Upper lobe of right lung (tissue), 1 donor: Measurements from ENCODE around the gene DNAAF1. TPM values are rescaled to one million over a fixed set of nuclear protein-coding genes. Genes with fewer than 3 reads are reported as not detected.
"Not testable (repeated sequence)": the region's sequence is repeated elsewhere in the genome, so short reads cannot be mapped to it uniquely, and the experiment has no call there.

ENCODE experiments used
- ATAC-seq: fragments of 200-7000 bp; cut with Tn5 transposase; one replicate; pipeline ENCODE4 v1.9.1; 2020; ENCODE audit warnings: mild to moderate bottlenecking, moderate library complexity
- DNase-seq: peaks from one replicate; pipeline ENCODE4 v3.0.0-alpha.2; 2020
- H3K27ac ChIP-seq: fragments of 200-600 bp; one replicate; pipeline ENCODE4 v1.8.0; 2022
- H3K27me3 ChIP-seq: fragments of 200-600 bp; one replicate; pipeline ENCODE4 v1.8.0; 2022; ENCODE audit warnings: mild to moderate bottlenecking
- H3K36me3 ChIP-seq: fragments of 200-600 bp; one replicate; pipeline ENCODE4 v1.8.0; 2022
- H3K4me1 ChIP-seq: fragments of 200-600 bp; one replicate; pipeline ENCODE4 v1.8.0; 2022
- H3K4me3 ChIP-seq: fragments of 200-600 bp; one replicate; pipeline ENCODE4 v1.8.0; 2022; ENCODE audit warnings: mild to moderate bottlenecking
- H3K9me3 ChIP-seq: fragments of 200-600 bp; one replicate; pipeline ENCODE4 v1.8.0; 2022
- CTCF ChIP-seq: fragments of 200-600 bp; IDR thresholded peaks from one replicate; pipeline ENCODE4 v1.8.0; 2022; ENCODE audit warnings: antibody characterized with exemption
- intact Hi-C: fragments of 100-400 bp; cut with DNase I; formaldehyde crosslinking; loops from one replicate; pipeline ENCODE4 v1.11.0; 2022
- total RNA-seq: library from RNA; stranded (reverse); fragmentation: NEBNext Ultra II Directional; extraction: Animal tissue kit (Norgen Biotek cat#: 25700); gene quantifications from one replicate; pipeline ENCODE4 v1.2.1, GENCODE V29; 2021
- donor health status: DM: no; HTN: yes; CAD: no; lungs with severe emphysema.

Gene DNAAF1
- total RNA-seq, 1 donor from 2014 or later: 0.49 TPM

GRCh38 chr16:84197466-84198128 is 52.5 kb downstream of the DNAAF1 start:
- no peak for TF ChIP-seq CTCF
- Histone ChIP-seq H3K9me3 (no peaks in the 10 kb centered on the region), H3K4me3 (no peak overlapping the region), H3K27ac (no peak overlapping the region), H3K36me3 (no peaks in the 10 kb centered on the region), H3K4me1 (no peaks in the 10 kb centered on the region), H3K27me3 (no peaks in the 10 kb centered on the region)
- ATAC-seq (no peak), DNase-seq (no peak)
- intact Hi-C loops: no loop called here

GRCh38 chr16:84198401-84198800 is 53.3 kb downstream of the DNAAF1 start:
- intact Hi-C loops: no loop called here
- ATAC-seq: no peak
- no peaks in the 10 kb centered on the region for H3K9me3 ChIP-seq
- no peak overlapping the region for H3K4me3 ChIP-seq
- DNase-seq: no peak
- no peaks in the 10 kb centered on the region for H3K36me3 ChIP-seq
- H3K27me3 ChIP-seq: no peaks in the 10 kb centered on the region
- no peak overlapping the region for H3K27ac ChIP-seq
- TF ChIP-seq CTCF: no peak
- H3K4me1 ChIP-seq: no peaks in the 10 kb centered on the region

- H3K4me3 ChIP-seq: no peak overlapping the region
- ATAC-seq (no peak), DNase-seq (no peak)
- no peak for TF ChIP-seq CTCF
- no peaks in the 10 kb centered on the region for H3K36me3 ChIP-seq
- intact Hi-C loops: no loop called here
- H3K9me3 ChIP-seq: no peaks in the 10 kb centered on the region
- H3K4me1 ChIP-seq: no peaks in the 10 kb centered on the region
- no peak overlapping the region for H3K27ac ChIP-seq
- H3K27me3 ChIP-seq: no peaks in the 10 kb centered on the region
These were observed 54.0 kb downstream of the DNAAF1 start for GRCh38 chr16:84199097-84199496.

GRCh38 chr16:84199861-84200260 is 54.8 kb downstream of the DNAAF1 start:
- DNase-seq (peak; percentile 71), ATAC-seq (peak; percentile 83)
- no peak for TF ChIP-seq CTCF
- intact Hi-C loops: no loop called here
- H3K4me1 ChIP-seq: no peaks in the 10 kb centered on the region
- no peak overlapping the region for H3K27ac ChIP-seq
- no peaks in the 10 kb centered on the region for H3K9me3 ChIP-seq
- H3K36me3 ChIP-seq: no peaks in the 10 kb centered on the region
- no peak overlapping the region for H3K4me3 ChIP-seq
- no peaks in the 10 kb centered on the region for H3K27me3 ChIP-seq

- DNase-seq, ATAC-seq, H3K4me1 ChIP-seq, H3K9me3 ChIP-seq, H3K36me3 ChIP-seq, H3K4me3 ChIP-seq, intact Hi-C loops, H3K27me3 ChIP-seq, H3K27ac ChIP-seq: not testable (repeated sequence)
These were observed 59.4 kb downstream of the DNAAF1 start for GRCh38 chr16:84204551-84204950.

GRCh38 chr16:84205123-84205522 is 60.0 kb downstream of the DNAAF1 start:
- ATAC-seq, intact Hi-C loops, H3K36me3 ChIP-seq: not testable (repeated sequence)

More at GRCh38 chr16:84205123-84205522, 60.0 kb downstream of the DNAAF1 start:
- not testable (repeated sequence) for H3K27ac ChIP-seq, DNase-seq, H3K4me1 ChIP-seq, H3K4me3 ChIP-seq, H3K27me3 ChIP-seq, H3K9me3 ChIP-seq
